Gastrocnemius medialis (tissue), 4 donors: Measurements from ENCODE around the gene SIL1.

ENCODE experiments used
- POLR2A ChIP-seq, 2 donors: fragments of 450-650 bp; IDR thresholded peaks; one replicate each; pipeline ENCODE4 v1.6.1; 2017; ENCODE audit warnings: antibody characterized with exemption in 2 of 2, mild to moderate bottlenecking in 2 of 2, moderate library complexity in 2 of 2
- TF ChIP-seq, protein P1 (sequence below), 5 experiments: fragments of 450-650 bp in 3 of 5; fragments of 200-600 bp in 2 of 5; sonication (generic) in 2 of 5; IDR thresholded peaks in 4 of 5; conservative IDR thresholded peaks in 1 of 5; 1 replicate in 4 of 5; 2 replicates in 1 of 5; pipeline ENCODE4 v1.5.1; 2016 to 2019; ENCODE audit warnings: antibody characterized with exemption in 5 of 5, mild to moderate bottlenecking in 3 of 5, moderate library complexity in 3 of 5

DNA sequence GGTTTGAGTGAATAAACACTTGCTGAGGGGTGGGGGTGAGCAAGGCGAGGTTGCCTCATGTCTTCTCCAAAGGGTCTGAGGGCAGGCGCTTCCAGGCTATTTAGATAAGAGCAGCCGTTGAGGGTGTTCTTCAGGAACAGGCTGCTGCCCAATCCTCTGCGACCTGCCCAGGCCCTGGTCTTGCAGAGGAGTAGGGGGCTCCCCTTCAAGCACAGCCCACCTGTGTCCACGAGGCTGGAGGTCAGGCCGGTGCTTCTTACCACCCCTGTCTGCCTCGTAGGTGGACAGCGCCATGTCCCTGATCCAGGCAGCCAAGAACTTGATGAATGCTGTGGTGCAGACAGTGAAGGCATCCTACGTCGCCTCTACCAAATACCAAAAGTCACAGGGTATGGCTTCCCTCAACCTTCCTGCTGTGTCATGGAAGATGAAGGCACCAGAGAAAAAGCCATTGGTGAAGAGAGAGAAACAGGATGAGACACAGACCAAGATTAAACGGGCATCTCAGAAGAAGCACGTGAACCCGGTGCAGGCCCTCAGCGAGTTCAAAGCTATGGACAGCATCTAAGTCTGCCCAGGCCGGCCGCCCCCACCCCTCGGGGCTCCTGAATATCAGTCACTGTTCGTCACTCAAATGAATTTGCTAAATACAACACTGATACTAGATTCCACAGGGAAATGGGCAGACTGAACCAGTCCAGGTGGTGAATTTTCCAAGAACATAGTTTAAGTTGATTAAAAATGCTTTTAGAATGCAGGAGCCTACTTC lies 264.5 kb downstream of the SIL1 start:
- TF ChIP-seq, protein P1, sequence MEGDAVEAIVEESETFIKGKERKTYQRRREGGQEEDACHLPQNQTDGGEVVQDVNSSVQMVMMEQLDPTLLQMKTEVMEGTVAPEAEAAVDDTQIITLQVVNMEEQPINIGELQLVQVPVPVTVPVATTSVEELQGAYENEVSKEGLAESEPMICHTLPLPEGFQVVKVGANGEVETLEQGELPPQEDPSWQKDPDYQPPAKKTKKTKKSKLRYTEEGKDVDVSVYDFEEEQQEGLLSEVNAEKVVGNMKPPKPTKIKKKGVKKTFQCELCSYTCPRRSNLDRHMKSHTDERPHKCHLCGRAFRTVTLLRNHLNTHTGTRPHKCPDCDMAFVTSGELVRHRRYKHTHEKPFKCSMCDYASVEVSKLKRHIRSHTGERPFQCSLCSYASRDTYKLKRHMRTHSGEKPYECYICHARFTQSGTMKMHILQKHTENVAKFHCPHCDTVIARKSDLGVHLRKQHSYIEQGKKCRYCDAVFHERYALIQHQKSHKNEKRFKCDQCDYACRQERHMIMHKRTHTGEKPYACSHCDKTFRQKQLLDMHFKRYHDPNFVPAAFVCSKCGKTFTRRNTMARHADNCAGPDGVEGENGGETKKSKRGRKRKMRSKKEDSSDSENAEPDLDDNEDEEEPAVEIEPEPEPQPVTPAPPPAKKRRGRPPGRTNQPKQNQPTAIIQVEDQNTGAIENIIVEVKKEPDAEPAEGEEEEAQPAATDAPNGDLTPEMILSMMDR (IDR thresholded peaks at IDR 0.05 in 4 of 5, conservative IDR thresholded peaks at IDR 0.05 in 1 of 5) = no peak
- no peak for TF ChIP-seq POLR2A (IDR thresholded peaks at IDR 0.05)
